ENCODE measurements around the gene TGFBRAP1.
A peak's percentile ranks its signal among the peaks of the same experiment; 100 is the strongest.

The TGFBRAP1 gene

GRCh38 chr2:105309147-105309545, 20.4 kb downstream of the TGFBRAP1 start:
- no peak for DNase-seq

- no peak for DNase-seq
Observed at GRCh38 chr2:105308382-105309146, 21.0 kb downstream of the TGFBRAP1 start.

GRCh38 chr2:105307962-105308361, 21.6 kb downstream of the TGFBRAP1 start:
- no peak for DNase-seq

DNA sequence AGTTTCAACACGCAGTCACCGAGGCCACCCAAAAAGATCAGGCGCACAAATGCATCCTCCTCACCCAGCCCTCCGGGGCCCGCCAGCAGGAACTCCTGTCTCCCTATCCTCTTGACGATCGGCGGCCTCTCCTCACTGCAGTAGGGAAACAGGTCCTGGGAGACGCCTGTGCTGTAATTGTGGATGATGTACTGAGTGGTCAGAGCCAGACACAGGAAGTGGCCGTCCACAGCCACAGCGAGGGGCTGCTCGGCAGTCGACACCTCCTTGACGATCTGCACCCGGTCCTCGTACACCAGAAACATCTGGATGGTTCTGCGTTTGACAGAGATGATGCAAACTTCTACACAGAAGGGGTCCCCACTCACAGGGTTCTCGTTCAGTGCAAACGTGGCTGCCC, 22.0 kb downstream of the TGFBRAP1 start:
- no peak for DNase-seq

GRCh38 chr2:105307146-105307545, 22.4 kb downstream of the TGFBRAP1 start:
- no peak for DNase-seq

DNA sequence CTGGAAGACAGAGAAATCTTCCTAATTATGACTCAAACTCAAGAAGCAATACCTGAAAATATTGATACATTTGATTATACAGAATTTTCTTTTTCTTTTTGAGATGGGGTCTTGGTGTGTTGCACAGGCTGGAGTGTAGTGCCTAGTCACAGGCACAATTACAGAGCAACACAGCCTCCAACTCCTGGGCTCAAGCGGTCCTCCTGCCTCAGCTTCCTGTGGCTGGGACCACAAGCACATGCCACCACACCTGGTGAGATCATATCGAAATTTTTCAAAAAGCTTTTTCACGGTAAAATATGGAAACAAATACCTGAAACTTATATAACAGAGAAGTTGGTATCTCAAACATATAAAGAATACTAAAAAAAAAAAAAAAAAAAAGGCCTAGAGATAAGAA, 27.9 kb downstream of the TGFBRAP1 start:
- peak; percentile 6 for DNase-seq

DNA sequence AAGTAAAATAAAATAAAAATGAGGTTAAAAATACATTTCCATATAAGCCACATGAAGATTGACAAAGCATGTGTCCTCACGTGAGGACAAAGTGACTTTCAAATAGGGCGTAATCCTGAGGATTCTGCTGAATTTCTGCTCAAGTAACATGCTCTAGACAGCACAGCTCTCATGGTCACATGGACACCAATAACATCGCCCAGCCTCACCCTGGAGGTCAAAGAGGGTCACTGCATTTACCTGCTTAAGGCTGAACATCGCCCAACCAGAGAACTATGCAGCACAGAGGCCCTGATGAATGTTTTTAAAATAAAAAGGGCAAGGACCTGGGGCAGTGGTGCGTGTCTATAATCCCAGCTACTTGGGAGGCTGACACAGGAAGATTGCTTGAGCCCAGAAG, 30.2 kb downstream of the TGFBRAP1 start:
- DNase-seq: peak; percentile 13

- DNase-seq: no peak
Observed at GRCh38 chr2:105298017-105298416, 31.5 kb downstream of the TGFBRAP1 start.

DNA sequence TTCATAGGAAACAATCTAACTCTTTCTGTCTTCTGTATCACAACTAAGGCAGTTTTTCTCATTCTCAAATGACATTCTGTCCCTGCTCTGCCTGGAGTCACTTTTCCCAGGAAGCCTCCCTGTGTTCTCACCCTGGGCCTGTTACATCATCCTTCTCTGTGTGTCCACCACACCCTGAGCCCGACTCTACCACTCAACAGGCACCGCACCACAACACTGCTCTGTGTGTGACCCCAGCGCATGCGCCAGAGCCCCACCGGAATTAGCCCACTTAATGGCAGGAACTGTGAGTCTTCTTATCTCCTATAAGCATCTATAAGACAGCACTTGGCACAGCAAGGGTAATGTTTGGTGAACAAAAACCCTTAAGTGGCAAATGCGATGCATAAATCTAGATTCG, 32.3 kb downstream of the TGFBRAP1 start:
- DNase-seq: no peak

DNA sequence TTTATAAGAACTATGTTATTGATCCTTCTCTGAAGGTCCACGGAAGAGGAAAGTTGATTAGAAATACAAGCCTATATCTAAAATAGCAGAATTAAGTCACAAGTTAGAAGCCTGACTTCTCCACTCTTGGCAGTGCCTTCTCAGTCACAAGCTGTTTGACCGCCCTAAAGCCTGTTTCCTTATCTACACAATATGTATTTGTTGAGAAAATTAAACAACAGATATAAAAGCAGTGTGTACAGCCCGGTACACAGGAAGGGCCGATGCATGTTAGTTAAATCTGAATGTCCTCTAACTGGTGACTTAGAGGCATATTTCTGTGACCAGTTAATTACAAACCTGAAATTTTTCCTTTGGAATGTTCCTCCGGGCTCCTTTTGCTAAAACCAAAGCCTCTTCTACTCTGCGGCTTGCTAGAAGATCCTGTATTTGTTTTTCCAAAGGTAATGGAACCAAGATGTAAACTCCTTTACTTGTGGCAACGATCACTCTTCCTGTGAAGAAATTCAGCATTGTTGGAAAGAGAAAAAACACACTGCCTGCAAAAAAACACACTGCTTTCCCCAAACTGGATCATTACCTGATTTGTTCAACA, 33.4 kb downstream of the TGFBRAP1 start:
- no peak for DNase-seq

DNA sequence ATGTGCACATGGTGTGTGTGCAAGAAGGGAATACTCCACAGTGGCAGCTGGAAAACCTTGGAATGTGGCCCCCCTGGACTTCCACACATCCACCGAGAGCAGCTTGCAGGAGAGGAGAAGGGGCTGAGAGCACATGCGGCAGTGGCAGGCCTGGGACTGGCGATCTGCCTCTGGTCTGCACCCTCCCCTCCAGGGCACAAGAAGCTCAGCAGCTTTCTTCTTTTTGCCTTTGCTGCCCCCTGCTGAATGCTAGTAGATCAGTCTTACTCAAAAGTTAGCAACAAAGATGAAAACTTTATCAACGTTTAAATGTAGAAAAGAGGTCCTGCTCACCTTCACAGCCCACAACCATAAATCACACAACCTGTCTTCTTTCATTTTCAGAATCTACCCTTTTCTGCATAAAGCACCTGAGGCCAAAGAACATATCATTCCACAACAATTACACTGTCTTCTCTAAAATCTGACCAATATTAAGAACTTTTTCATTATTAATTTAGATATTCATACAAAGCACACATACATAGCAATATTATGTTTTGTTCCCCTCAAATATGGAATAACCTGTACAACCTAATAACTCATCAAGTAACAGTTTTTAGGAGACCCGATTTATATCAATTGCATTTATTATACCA, 34.6 kb downstream of the TGFBRAP1 start:
- peak; percentile 34 for DNase-seq

GRCh38 chr2:105294046-105294445, 35.5 kb downstream of the TGFBRAP1 start:
- DNase-seq: no peak

DNA sequence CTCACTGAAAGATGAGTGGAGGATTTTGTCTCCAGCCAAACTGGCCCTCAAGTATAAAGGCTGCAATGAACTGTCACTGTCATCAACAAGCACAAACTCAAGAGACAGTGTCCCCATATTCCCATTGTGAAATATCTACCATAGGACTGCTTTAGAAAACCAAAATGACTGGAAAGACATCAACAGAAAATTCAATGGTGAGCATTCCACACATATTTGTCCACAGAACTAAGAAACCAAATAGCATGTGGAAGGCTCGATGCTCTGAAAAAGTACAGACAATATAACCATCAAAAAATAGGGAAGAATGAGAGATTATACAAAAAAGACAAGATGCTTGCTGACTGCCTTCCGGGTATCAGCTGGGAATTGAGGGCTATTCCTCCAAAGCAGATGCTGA, 37.6 kb downstream of the TGFBRAP1 start:
- no peak for DNase-seq

DNA sequence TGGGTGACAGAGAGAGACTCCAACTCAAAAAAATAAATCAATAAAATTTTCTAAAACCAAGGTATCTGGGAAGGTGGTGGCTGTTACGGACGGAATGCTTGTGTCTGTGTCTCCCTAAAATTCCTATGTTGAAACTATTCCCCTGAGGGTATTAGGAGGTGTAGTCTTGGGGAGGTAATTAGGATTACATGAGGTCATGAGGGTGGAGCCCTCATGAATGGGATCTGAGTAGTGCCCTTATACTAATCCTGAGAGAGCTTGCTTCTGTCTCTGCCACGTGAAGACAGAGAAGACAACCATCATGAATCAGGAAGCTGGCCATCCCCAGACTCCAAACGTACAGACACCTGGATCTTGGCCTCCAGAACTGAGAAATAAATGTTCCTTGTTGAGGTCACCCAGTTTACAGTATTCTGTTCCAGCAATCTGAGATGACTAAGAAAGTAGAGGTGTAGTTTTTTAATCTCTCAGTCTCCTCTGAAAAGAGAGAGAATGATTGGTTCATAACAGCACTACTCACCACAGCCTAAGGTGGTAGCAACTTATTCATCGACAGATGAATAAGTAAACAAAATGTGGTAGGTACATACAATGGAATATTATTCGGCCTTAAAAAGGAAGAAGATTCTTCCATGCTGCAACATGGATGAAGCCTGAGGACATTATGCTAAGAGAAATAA, 38.4 kb downstream of the TGFBRAP1 start:
- no peak for DNase-seq

GRCh38 chr2:105288133-105288532, 41.4 kb downstream of the TGFBRAP1 start:
- DNase-seq: no peak

DNA sequence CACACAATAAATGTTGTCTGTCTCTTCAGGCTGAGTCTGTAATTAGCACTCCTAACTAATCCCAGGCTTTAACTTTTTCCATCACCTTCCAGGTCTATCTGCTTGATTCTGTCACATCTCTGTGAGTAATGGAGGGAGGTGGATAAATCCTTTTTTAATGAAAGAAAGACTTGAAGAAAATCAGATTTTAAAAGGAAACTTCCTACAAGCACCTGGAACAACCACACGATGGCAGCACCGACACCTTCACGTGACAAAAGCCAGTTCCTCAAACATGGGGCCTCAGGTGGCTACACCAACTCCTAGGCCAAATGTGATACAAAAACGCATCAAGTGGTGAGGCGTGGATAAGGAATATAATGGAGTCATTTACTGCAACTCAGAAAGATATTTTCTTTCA, 41.8 kb downstream of the TGFBRAP1 start:
- peak; percentile 60 for DNase-seq

GRCh38 chr2:105283532-105283931, 46.0 kb downstream of the TGFBRAP1 start:
- DNase-seq: no peak

GRCh38 chr2:105280281-105280680, 49.3 kb downstream of the TGFBRAP1 start:
- no peak for DNase-seq

- DNase-seq: no peak
Observed at GRCh38 chr2:105279126-105279525, 50.4 kb downstream of the TGFBRAP1 start.

DNA sequence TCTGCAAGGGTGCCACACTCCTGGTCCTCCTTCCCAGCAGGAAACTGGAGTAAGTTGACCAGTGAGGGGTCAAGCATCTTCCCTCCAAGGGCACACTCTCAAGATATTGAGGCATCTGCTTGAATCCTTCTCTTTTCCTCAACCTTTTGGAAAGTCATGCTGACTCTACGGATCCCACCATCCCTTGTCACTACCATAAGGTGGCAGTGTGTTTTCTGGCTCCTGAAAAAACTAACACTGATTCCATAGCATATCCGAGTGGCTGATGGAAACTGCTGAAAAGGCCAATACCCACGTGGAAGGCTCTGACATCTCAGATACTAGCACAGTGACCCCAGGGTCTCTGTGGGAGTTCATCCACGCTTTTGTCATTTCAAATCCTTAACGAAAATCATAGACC, 50.9 kb downstream of the TGFBRAP1 start:
- DNase-seq: no peak

- DNase-seq: no peak
Observed at GRCh38 chr2:105274046-105274445, 55.5 kb downstream of the TGFBRAP1 start.

DNA sequence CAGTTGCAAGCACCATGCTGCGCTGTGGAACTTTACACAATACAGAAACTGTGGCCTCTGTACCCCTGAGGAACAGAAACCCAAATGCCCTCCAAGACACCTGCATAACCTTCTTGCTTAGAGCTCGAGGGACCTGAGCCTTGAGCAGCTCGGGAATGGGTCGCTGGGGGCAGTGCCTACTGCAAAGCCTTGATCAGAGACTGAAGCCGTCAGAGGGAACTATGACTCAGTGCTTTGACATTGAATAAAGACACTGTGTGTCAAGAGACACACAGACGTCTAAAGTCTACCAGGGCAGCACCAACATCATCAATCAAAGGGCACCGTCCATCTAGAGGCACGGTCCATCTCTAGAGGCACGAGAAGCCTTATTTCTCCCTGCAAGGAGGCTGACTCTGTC, 57.4 kb downstream of the TGFBRAP1 start:
- DNase-seq: no peak

DNA sequence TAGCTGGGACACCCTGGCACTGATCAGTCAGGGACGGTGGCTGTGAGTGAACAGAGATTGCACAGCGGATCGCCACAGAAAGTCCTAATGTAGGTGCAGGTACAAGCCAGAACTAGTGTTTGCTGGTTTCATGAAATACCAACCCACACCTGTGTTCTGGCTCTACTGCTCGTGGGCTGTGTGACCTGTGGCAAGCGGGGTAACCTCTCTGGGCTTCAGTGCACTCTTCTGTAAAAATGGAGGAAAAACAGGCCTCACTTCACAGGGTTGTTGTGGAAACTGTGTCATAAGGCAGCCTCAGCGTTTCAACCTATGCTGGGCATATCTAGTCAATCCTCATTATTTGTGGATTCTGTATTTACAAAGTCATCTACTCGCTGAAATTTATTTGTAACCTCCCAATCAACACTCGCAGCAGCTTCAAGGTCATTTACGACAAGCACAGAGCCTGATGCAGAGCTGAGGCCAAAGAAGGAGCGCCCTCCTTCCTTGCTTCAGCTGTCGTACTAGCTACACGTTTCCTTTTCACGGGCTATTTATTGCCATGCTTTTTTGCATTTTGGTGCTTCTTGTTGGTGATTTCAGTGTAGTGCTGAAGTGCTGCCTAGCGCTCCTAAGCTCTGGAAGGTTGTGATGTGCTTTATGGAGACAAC, 58.0 kb downstream of the TGFBRAP1 start:
- no peak for DNase-seq
